Stimulated activated CD4-positive, alpha-beta T cell treated with anti-CD3 and anti-CD28 coated beads, Interleukin-4, amount 100 ng/mL, for 24 hours (primary cell): ENCODE results near the gene TARBP1.
A peak's percentile ranks its signal among the peaks of the same experiment; 100 is the strongest.
"Not testable (repeated sequence)": the region's sequence is repeated elsewhere in the genome, so short reads cannot be mapped to it uniquely, and the experiment has no call there.

Experiments used
- DNase-seq: peaks from one replicate; pipeline ENCODE4 v3.0.0-alpha.2; 2020

TARBP1 gene, protein sequence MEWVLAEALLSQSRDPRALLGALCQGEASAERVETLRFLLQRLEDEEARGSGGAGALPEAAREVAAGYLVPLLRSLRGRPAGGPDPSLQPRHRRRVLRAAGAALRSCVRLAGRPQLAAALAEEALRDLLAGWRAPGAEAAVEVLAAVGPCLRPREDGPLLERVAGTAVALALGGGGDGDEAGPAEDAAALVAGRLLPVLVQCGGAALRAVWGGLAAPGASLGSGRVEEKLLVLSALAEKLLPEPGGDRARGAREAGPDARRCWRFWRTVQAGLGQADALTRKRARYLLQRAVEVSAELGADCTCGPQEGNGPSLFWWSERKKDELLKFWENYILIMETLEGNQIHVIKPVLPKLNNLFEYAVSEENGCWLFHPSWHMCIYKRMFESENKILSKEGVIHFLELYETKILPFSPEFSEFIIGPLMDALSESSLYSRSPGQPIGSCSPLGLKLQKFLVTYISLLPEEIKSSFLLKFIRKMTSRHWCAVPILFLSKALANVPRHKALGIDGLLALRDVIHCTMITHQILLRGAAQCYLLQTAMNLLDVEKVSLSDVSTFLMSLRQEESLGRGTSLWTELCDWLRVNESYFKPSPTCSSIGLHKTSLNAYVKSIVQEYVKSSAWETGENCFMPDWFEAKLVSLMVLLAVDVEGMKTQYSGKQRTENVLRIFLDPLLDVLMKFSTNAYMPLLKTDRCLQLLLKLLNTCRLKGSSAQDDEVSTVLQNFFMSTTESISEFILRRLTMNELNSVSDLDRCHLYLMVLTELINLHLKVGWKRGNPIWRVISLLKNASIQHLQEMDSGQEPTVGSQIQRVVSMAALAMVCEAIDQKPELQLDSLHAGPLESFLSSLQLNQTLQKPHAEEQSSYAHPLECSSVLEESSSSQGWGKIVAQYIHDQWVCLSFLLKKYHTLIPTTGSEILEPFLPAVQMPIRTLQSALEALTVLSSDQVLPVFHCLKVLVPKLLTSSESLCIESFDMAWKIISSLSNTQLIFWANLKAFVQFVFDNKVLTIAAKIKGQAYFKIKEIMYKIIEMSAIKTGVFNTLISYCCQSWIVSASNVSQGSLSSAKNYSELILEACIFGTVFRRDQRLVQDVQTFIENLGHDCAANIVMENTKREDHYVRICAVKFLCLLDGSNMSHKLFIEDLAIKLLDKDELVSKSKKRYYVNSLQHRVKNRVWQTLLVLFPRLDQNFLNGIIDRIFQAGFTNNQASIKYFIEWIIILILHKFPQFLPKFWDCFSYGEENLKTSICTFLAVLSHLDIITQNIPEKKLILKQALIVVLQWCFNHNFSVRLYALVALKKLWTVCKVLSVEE (N-terminal part only)

DNA sequence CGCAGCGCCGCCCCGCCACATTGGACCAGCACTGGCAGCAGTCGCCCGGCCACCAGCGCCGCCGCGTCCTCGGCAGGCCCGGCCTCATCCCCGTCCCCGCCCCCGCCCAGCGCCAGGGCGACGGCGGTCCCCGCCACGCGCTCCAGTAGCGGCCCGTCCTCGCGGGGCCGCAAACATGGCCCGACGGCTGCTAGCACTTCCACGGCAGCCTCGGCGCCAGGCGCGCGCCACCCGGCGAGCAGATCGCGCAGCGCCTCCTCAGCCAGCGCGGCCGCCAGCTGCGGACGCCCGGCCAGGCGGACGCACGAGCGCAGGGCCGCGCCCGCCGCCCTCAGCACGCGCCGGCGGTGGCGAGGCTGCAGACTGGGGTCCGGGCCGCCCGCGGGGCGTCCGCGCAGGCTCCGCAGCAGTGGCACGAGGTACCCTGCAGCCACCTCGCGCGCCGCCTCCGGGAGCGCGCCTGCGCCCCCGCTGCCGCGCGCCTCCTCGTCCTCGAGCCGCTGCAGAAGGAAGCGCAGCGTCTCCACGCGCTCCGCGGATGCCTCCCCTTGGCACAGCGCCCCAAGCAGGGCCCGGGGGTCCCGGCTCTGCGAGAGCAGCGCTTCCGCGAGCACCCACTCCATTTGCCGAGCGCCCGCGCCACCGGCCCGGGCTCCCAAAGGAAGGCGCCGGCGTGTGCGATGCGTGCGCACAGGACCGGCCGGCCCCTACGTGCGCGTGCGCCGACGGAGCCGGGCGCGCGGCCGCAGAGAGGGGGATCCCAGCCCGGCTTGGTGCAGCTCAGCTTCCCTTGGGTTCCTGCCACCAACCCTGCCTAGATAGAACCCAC, at the start of gene TARBP1:
Gene TARBP1 (minus strand): TSS at position 699 of the 829 bp plus-strand sequence. CDS start 76 bp downstream, at position 623.
- peak; percentile 72 for DNase-seq

DNA sequence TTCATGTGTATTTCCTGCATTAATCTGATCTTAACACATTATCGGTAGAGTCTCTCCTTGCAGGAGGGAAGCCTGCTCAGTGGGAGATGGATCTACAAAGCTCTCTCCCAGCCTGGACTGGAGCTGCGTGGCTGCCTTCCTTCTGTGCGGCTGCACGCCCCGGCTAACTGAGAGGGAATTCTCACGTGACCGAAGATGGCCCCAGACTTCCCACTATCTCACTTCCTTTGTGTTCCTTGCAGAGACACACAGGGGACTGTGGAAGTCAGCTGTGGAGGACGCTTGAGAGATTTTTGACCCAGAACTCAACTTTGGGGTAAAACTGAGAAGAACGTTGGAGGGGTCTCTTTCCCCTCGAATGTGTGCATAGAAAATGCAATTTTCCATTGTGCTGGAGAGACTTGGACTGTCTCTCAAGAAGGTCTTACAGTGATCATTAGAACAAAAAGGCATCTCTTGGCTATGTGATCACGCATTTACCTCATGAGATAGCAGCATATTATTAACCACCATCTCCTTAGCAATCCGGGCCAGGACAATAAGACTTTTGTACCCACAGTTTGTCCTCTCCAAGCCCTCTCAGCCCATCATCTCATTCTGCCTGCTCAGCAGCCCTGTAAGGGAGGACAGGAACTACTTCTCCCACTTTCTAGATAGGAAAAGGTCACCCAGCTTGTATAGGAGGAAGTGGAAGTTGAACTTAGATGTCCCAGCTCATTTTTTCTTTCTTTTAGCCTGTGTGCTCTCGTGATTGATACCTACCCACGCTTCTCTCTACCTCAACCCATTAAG, 49.3 kb upstream of the TARBP1 start:
- DNase-seq = no peak

DNA sequence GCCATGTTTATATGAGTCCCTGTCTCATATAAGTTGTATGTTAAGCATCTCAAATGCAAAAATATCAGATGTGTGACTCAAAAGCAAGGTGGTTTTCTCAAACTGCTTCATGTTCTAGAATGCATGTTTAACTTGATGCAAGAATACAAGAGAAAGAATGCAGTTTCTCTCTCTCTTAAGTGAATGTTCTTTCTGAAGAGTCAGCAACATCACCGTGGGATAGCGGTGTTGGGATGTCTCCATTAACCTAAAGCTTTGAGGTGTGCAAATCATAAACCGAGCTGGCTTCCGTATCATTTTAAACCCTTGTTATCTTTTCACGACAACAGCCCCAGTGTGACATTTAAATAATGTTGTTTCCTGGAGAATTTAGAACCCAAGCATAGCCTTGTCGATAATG, 48.4 kb upstream of the TARBP1 start:
- DNase-seq = no peak

DNA sequence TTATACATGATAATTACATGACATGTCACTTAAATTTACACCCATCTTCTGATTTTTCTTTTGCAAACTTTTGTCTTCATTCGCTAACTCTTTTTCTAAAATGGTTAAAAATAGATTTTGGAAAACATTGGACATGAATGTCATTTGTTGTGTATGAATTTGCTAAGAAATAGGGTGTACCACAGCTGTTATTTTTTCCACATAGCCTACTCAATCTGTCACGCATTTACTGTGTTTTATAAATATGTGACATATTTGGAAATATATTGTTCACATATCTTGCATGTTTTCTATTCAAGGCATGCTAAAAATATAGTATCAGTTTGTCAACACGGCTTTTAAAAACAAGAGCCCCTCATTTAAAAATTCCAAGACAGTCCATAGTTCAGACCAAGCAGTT, 47.9 kb upstream of the TARBP1 start:
- no peak for DNase-seq

DNA sequence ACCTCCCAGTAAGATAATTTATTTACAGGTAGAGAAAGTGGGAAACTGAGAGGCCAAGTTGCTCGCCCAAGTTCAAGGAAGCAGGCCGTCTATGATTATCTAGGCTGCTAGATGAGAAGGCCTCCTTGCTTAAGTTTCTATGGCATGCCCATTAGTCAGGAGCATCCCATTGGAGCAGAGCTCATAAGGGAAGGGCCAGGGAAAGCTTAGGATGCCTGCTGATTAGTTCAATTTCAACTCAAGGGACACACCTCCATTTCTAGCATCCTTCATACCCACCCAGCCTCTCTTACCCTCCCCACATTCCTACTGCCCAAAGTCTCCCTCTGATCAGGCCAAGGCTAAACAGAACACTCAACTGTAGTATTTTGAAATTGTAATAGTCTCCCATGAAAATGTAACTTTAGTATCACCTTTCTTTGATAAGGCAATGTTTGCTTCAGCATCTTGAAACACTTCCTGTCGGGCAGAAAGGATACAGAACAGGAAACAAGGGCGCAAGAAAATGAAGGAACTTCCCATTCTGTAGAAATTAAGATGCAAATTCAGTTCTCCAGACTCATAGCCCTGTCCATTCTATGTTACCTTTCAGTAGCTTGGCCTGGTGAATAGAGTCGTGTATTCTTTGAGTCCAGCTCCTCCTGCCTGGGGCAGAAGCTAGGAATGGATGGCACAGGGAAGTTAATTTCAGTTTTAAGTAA, 46.3 kb upstream of the TARBP1 start:
- DNase-seq = no peak

DNA sequence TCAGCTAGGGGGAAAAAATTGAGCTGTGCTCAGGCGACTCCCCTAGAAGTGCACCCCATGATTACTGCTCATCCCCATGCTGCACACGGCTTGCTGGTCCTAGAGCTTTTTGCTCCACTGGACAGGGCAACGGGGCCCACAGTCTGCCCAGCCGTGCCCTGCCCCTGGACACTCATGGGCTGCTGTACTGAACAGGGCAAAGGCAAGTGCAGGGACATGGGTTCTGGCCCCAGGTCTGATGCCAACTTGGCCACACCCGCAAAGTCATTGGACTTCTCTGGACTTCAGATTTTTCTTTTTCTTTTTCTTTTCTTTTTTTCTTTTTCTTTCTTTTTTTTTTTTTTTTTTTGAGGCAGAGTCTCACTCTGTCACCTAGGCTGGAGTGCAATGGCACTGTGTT, 42.9 kb upstream of the TARBP1 start:
- DNase-seq = no peak

DNA sequence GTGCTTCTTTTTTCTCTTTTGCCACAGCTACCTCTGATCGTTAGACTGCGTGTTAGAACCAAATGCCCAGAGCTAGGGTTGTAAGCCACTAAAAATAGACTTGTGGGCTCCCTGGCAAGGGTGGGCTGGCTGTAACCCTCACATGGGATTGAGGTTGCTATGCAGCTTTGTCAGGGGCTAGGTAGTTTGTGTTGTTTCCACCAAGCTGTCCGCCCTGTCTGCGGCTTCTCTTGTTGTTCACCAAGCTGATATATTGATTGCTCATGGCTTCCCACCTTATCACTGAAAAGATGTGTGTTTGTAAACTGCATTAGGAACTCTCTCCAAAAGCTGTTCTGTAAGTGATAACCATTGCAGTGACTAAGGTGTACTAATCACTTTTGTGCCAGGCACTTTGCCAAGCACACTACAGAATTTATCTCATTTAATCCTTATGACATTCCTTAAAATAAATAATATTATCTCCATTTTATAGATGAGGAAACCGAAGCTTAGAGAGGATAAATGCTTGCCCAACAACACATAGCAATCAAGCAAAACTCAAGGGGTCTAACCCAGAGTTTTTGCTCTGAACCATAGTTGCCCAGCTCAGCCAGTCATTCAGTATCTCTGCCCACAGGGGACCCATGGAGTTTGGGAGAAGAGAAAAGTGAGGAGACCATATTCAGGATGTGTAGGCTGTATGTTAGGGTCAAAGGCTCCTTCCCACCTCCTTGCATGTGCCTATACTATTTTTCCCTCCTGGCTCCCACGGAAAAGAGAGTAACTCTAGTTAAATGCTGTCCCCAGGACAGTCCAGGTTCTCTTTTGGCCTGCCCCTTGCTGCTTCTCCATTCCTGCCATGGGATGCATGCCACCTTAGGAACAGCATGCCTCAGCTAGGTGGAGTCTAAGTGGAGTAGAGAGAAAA, 42.2 kb upstream of the TARBP1 start:
- no peak for DNase-seq

DNA sequence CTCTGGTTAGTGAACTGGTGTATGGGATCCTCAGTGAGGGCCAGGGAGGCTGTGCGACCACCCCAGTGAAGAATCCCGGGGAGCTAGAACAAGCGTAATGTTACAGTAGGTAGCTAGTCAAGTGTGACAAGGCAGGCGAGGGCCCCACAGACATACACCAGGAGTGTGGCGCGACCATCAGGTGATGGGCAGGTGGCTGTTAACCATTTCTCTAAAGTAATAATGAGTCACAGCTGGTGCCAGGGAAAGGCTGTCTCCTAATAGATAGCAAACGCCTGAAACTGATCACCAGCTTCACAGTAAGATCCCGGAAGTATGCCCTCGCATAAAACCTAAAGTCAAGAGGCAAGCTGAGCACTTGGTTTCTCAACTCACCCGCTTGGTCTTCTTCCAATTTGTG, 40.5 kb upstream of the TARBP1 start:
- DNase-seq = no peak

DNA sequence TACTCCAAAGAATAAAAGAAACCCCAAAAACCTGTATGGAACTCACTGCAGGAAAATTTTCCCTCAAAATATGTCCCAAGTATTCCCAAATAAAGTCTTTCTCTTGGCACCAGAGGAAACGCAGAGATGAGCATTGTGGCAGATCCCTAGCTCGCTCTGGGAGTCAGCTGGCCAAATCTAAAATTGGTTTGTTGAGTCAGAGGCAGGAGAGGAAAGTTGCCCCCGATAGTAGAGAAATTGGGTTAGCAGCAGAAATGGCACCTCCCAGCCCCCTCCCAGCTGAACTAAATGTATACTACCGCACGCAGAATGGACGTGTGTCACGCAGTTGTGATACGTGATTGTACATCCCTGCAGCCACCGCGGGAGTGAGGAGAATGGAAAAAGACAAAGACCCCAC, 39.9 kb upstream of the TARBP1 start:
- DNase-seq = no peak

DNA sequence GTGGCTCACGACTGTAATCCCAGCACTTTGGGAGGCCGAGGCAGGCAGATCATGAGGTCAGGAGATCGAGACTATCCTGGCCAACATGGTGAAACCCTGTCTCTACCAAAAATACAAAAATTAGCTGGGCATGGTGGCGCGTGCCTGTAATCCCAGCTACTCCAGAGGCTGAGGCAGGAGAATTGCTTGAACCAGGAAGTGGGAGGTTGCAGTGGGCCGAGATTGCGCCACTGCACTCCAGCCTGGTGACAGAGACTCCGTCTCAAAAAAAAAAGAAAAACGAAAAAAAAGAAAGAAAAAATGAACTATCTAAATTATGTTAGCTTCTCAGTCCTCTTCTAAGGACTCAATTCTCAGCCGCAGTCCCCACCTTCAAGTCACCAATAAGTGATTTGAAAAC, 39.1 kb upstream of the TARBP1 start:
- DNase-seq = not testable (repeated sequence)

DNA sequence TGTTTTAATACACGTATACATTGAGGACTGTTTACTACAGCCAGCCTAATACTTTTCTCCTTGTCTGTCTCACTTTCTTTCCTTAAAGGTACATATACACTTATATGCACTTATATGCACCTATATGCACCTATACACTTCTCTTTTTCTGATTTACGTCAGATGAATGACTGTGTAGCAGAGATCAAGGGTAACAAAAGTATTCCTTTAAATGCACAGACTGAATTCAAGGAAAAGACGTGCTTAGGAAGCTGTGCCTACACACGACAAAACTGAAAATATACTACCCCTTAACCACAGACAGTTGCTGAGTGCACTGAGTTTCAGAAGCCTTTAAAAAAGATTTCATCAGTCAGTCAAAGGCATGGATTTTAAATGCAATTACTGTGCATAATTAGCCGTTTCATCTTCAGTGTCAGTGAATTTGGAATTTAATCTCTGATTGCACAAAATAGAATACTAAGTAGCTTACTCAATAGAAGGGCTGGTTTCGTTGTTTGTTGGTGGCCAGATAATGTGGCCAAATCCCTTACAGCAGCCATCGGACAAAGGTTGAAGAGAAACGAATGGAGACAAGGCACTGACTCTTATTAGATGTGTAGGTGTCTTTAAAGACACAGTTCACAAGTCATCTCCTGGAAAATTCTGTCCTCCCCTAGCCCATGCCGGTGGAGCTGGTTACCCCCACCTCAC, 38.3 kb upstream of the TARBP1 start:
- DNase-seq = no peak

DNA sequence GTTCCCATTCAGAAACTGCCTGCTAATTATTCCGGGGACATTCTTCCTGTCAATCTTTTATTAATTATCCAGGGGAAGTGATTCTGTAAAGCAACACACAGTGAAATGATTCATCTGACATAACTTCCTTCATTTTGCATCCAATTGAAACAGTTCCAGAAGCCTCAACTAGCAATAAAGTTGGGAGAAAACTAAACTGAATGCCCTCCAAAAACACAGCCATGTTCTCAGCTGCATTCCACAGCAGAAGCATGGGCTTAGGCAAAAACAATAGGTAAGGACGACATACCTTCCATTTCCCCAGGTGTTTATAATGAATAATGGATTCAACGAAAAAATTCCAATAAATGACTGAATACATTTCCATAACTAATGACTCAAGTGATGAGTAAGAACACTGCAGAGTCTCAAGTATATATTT, 36.9 kb upstream of the TARBP1 start:
- DNase-seq = no peak

DNA sequence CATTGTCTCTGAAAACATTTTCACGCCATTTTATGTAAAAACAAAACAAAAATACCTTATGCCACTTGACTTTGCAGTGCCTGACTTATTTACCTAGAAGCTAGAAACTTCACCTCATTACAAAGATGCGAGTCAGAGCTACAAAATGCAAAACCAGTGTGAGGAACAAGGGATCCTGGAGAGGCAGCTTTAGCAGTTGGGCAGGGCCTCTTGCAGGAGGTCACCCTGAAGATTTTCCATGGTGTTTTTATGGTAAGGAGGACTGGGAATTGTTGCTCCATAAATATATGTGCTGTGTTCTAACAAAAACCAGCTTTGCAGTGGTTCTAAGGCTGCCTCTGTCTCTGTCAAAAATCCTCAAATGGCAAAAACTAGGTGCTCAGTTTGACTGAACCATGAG, 36.4 kb upstream of the TARBP1 start:
- DNase-seq = no peak

DNA sequence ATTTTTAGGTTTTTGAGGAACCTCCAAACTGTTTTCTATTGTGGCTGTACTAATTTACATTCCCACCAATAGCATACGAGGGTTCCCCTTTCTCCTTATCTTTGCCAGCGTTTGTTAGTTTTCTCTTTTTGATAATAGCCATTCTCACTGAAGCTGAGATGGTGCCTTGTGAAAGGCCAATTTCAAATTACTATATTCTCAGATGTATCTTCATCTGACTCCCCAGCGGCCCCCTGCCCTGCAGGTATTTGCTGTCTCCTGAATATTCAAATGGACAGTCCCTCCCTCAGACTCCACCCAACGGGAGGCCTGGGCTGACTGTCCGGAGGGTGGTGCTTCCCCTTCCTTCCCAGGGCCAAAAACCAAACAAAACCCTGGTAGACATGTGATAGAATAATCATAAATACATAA, 33.5 kb upstream of the TARBP1 start:
- no peak for DNase-seq

DNA sequence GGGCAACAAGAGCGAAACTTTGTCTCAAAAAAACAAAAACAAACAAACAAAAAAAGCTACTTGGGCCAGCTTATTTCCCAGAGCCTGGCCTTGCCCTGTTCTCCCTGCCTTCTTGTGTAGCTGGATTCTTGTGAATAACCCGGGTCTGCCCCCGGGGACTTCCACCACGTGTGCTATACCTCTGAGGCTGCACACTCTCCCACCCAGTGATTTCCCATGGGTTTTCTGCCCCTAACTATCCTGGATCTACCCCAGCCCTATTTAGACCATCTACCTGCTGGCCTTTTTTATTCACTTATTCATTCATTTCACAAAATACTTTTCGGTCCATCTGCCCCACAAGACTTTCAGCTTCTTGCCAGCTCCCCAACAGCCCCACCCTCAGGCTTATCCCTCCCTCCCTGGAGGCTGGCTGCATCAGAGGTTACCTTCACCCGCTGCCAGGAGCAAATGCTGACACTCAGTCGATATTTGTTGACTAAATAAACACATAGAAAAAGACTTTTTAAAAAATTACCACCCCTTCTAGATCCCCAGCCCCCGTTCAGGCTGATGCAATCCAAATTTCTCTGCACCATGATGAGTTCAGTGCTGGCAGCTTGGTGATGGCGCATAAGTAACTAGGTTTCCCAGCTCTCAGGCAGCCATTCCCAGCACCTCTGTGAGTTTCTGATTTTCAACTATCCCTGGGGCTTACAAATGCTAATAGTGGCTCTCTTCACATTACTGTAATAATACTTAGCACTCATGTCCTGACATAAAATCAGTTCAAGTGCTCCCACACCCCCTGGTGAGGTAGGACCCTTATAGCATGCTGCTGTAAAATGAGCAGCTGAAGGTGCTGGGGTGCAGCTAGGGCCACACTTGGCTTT, 30.7 kb upstream of the TARBP1 start:
- no peak for DNase-seq

DNA sequence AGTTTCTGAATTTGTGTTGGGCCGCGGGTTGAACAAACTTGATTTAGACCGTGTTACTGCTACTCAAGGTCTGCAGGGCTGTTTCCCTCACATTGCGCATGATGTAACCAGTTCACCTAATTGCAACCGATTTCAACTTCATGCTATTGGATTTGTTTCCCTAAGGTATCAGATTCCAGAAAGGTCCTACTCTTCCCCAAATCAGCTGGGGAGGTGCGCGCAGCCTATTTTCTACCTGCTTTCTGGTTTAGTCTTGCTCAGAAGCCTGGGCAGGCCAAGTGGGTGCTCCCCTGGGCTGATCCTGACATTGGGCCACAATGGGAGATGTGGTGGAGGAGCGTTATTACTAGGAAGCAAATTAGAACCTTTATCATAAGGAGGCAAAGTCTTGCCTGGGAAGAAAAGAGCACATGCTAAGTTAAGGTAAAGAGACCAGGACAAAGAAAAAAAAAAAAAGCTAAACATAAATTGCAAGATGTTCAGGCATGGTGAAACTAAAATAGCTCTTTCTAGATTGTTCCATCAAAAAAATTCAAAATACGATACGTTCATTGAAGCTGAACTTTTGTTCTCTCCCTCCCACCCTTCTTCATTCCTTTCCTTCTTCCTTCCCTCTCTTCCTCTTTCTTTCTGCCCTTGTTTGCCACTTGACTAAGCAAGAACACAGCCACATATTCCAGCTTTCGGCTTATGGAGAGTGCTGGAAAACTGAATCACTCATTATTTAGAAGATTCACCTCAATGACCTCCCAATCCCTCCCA, 28.8 kb upstream of the TARBP1 start:
- DNase-seq = no peak

DNA sequence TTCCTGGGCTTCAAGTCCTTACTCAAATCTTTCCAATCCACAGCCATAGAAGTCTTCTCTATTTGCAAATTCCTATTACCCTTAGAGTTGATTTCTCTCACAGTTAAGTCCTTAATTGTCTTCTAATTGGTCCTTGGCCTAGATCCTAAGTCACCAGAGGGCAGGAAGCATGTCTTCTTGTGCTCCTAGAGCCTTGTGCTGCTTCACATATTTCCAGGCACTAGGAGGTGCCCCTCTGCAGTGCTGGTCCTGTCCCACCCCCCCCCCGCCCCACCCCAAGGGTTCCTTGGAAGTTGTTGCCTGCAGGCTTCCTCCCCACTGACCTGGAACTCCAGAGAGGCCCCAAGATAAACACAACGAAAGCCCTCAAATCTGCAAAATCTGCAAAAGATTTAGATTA, 28.1 kb upstream of the TARBP1 start:
- DNase-seq = no peak
